K562 (cell line): ENCODE data around the gene MED15. TPM values are rescaled to one million over a fixed set of nuclear protein-coding genes. Genes with fewer than 3 reads are reported as not detected.

Experiments used
- AFF1 ChIP-seq, 2 experiments: fragments of 450-650 bp; IDR thresholded peaks; 2 replicates each; pipeline ENCODE4 v1.6.1; 2018; ENCODE audit warnings: mild to moderate bottlenecking in 2 of 2, low read depth in 1 of 2; ENCODE audit not compliant: partially characterized antibody in 2 of 2
- CREM ChIP-seq: IDR thresholded peaks from 2 replicates; pipeline ENCODE4 v1.6.1; 2014; ENCODE audit warnings: antibody characterized with exemption, low read depth
- ELF4 ChIP-seq: fragments of 450-650 bp; formaldehyde crosslinking; IDR thresholded peaks from 2 replicates; pipeline ENCODE4 v1.4.0; 2022; ENCODE audit warnings: missing genetic modification characterization
- NFATC3 ChIP-seq: fragments of 450-650 bp; IDR thresholded peaks from 2 replicates; pipeline ENCODE4 v1.6.1; 2017; ENCODE audit warnings: mild to moderate bottlenecking
- PHF8 ChIP-seq: fragments of 200-600 bp; sonication (generic); IDR thresholded peaks from 2 replicates; pipeline ENCODE4 v1.6.1; 2012; ENCODE audit warnings: mixed run types, mild to moderate bottlenecking, inconsistent platforms, low read length, moderate library complexity, borderline replicate concordance
- PRDM10 ChIP-seq: fragments of 450-650 bp; IDR thresholded peaks from 2 replicates; pipeline ENCODE4 v1.6.1; 2018; ENCODE audit not compliant: partially characterized antibody
- PREB ChIP-seq: sonication (generic); formaldehyde crosslinking; IDR thresholded peaks from 2 replicates; pipeline ENCODE4 v1.8.1; 2023; ENCODE audit warnings: mild to moderate bottlenecking, missing genetic modification reagents
- PURB ChIP-seq: sonication (generic); formaldehyde crosslinking; IDR thresholded peaks from 2 replicates; pipeline ENCODE4 v1.9.0; 2021; ENCODE audit warnings: low read depth, mild to moderate bottlenecking, missing genetic modification reagents
- SIX5 ChIP-seq, 2 experiments: IDR thresholded peaks; 2 replicates each; pipeline ENCODE4 v1.6.1; 2011; ENCODE audit warnings: low read length in 2 of 2, borderline replicate concordance in 1 of 2, low read depth in 1 of 2, mild to moderate bottlenecking in 1 of 2, moderate library complexity in 1 of 2; ENCODE audit not compliant: insufficient read depth in 1 of 2
- SRSF3 ChIP-seq: fragments of 200-400 bp; formaldehyde crosslinking; IDR thresholded peaks from 2 replicates; pipeline ENCODE4 v1.6.1; 2016; ENCODE audit warnings: mild to moderate bottlenecking, low read length, moderate library complexity; ENCODE audit not compliant: insufficient read depth
- STAT5B ChIP-seq: fragments of 250-450 bp; sonication (Bioruptor Pico); IDR thresholded peaks from 2 replicates; pipeline ENCODE4 v1.8.0; 2021; ENCODE audit warnings: mild to moderate bottlenecking, inconsistent platforms
- THAP12 ChIP-seq: fragments of 250-450 bp; sonication (Bioruptor Pico); IDR thresholded peaks from 2 replicates; pipeline ENCODE4 v1.9.0; 2021; ENCODE audit warnings: mild to moderate bottlenecking, inconsistent platforms
- USF1 ChIP-seq: sonication (generic); formaldehyde crosslinking; IDR thresholded peaks from 2 replicates; pipeline ENCODE4 v1.9.0; 2022; ENCODE audit warnings: mild to moderate bottlenecking, missing genetic modification reagents
- ZNF696 ChIP-seq: fragments of 250-450 bp; sonication (Bioruptor Pico); conservative IDR thresholded peaks from 2 replicates; pipeline ENCODE4 v1.4.0; 2020; ENCODE audit warnings: mild to moderate bottlenecking, moderate library complexity
- polyA plus RNA-seq, 8 experiments: library from polyadenylated mRNA; depleted of rRNA in 4 of 8; stranded (reverse) in 5 of 8; unstranded in 3 of 8; fragments of >200 nt; fragmentation: Nextera tagmentation in 2 of 8; fragmentation: Illumina TruSeq in 1 of 8; extraction: Ambion mirVana in 2 of 8; extraction: Trizol in 1 of 8; gene quantifications; 2 replicates each; pipeline versions ENCODE4 v1.2.1 to v1.2.3, GENCODE V29; 2011 to 2014; ENCODE audit warnings: inconsistent platforms in 1 of 8, missing spikeins in 1 of 8
- total RNA-seq, 7 experiments: library from RNA; depleted of rRNA in 6 of 7; stranded (reverse); fragments of >200 nt in 6 of 7; fragmentation: Illumina TruSeq in 2 of 7; extraction: Trizol in 2 of 7; gene quantifications; 2 replicates each; pipeline versions ENCODE4 v1.2.1 to v1.2.3, GENCODE V29; 2011 to 2021; ENCODE audit warnings: low replicate concordance in 1 of 7

The MED15 gene
- total and polyA plus RNA-seq, 9 of the 15 experiments (the other 6 are each of a cell fraction or from before 2014, with no cell fraction given): 4.0 to 271 (median 60.1) TPM

- TF ChIP-seq THAP12 (CRISPR knock-in tag) (no peak), SIX5 (IDR thresholded peaks at IDR 0.05; ENCODE audit: borderline replicate concordance in 1 of 2, insufficient read depth in 1 of 2, low read depth in 1 of 2, low read length in 2 of 2) (no peak), ELF4 (no peak), AFF1 (IDR thresholded peaks at IDR 0.05; ENCODE audit: low read depth in 1 of 2, partially characterized antibody in 2 of 2) (no peak), PREB (no peak), PRDM10 (peak; percentile 70), CREM (no peak), NFATC3 (no peak), USF1 (CRISPR knock-in tag) (peak; percentile 32; the same call in 1 of the 2 replicates), SRSF3 (no peak), PHF8 (no peak), PURB (CRISPR knock-in tag) (no peak), ZNF696 (CRISPR knock-in tag) (no peak), STAT5B (CRISPR knock-in tag) (no peak)
These were observed 34.6 kb upstream of the MED15 start (continued) for GRCh38 chr22:20472629-20473442.
